SU-DHL-6 (cell line): ENCODE data around the gene SESTD1.

Source experiments
- EZH2phosphoT487 ChIP-seq: fragments of 200-600 bp; sonication (generic), shearing (Covaris generic); conservative IDR thresholded peaks from 2 replicates; pipeline ENCODE4 v1.6.1; 2018; ENCODE audit warnings: mild to moderate bottlenecking, antibody characterized with exemption, low read length, moderate library complexity, mixed read lengths
- TF ChIP-seq, protein P1 (sequence below): fragments of 200-600 bp; sonication (generic); IDR thresholded peaks from one replicate; pipeline ENCODE4 v1.5.1; 2017; ENCODE audit warnings: antibody characterized with exemption, mild to moderate bottlenecking, low read length, moderate library complexity; ENCODE audit not compliant: insufficient read depth, poor library complexity, severe bottlenecking

DNA sequence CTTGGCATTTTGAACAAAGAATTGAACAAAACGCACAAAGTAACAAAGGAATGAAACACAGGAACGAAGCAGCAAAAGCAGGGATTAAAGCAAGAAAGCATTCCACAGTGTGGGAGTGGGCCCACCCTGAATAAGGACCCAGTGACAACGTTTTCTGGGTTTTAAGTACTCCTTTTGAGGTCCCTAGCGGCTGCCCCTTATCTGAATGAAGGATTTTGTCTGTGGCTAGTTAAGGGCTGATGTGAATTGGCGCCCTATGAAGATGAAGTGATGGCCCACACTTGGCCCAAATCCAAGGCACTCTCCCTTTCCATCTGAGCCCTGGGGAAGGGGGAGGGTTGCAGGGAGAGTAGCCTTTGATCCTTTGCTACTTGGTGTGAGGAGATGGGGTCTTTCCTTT, 206.9 kb downstream of the SESTD1 start:
- TF ChIP-seq, protein P1, sequence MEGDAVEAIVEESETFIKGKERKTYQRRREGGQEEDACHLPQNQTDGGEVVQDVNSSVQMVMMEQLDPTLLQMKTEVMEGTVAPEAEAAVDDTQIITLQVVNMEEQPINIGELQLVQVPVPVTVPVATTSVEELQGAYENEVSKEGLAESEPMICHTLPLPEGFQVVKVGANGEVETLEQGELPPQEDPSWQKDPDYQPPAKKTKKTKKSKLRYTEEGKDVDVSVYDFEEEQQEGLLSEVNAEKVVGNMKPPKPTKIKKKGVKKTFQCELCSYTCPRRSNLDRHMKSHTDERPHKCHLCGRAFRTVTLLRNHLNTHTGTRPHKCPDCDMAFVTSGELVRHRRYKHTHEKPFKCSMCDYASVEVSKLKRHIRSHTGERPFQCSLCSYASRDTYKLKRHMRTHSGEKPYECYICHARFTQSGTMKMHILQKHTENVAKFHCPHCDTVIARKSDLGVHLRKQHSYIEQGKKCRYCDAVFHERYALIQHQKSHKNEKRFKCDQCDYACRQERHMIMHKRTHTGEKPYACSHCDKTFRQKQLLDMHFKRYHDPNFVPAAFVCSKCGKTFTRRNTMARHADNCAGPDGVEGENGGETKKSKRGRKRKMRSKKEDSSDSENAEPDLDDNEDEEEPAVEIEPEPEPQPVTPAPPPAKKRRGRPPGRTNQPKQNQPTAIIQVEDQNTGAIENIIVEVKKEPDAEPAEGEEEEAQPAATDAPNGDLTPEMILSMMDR: no peak
- TF ChIP-seq EZH2phosphoT487: no peak
